ENCODE measurements around the gene C1QL1. TPM values are rescaled to one million over a fixed set of nuclear protein-coding genes. Genes with fewer than 3 reads are reported as not detected.

Gene C1QL1
- total and polyA plus RNA-seq, 2 of the 13 experiments (the other 11 are each of a cell fraction or from before 2014, with no cell fraction given) = 0.11 TPM

GRCh38 chr17:44928950-44929720, 39.0 kb downstream of the C1QL1 start:
- CTCF ChIA-PET (ENCODE audit: low intra/inter-chr PET ratio, low total read pairs) = no interaction called here
- Histone ChIP-seq H3K9me3 (ENCODE audit: low read length) (no peaks in the 10 kb centered on the region), H4K20me1 (ENCODE audit: insufficient read depth, low read length) (no peaks in the 10 kb centered on the region), H3K79me2 (ENCODE audit: insufficient read depth, low read length) (no peaks in the 10 kb centered on the region), H3K27me3 (ENCODE audit: control insufficient read depth in 1 of 2, insufficient read depth in 2 of 2, low read length in 2 of 2) (no peaks in the 10 kb centered on the region), H3K36me3 (replicated peaks in 1 of 2; ENCODE audit: control insufficient read depth in 1 of 2, insufficient read depth in 2 of 2, low read length in 2 of 2) (peaks cover 57 to 82% of the 10 kb centered on the region in 2 experiments), H3K4me2 (ENCODE audit: low read depth, low read length) (no peak overlapping the region), H2AFZ (ENCODE audit: low read length) (no peak overlapping the region), H3K27ac (ENCODE audit: extremely low read length, insufficient read depth, low read length) (no peak overlapping the region), H3K4me3 (replicated peaks in 1 of 3; ENCODE audit: insufficient read depth in 1 of 3, low read depth in 2 of 3, low read length in 3 of 3) (no peak overlapping the region), H3K9ac (ENCODE audit: insufficient read depth, low read depth, low read length) (no peak overlapping the region), H3K4me1 (ENCODE audit: insufficient read depth, low read length) (no peaks in the 10 kb centered on the region)
- TF ChIP-seq ZNF629 (CRISPR knock-in tag; conservative IDR thresholded peaks at IDR 0.05) = peak; percentile 61
- no peak for TF ChIP-seq ZNF746 (CRISPR knock-in tag; IDR thresholded peaks at IDR 0.05)
- TF ChIP-seq POLR2A (IDR thresholded peaks at IDR 0.05; ENCODE audit: insufficient read depth in 1 of 2, low read depth in 2 of 2, low read length in 2 of 2) = 0 out of 4 replicates have a peak, but pooled peaks of 1 of the 2 experiments have one; percentile 29
- no peak for ATAC-seq
- 95% methylated on average over 7 of the region's 7 CpGs for WGBS (ENCODE audit: low lambda C conversion rate)
- DNase-seq (ENCODE audit: low spot score) = no peak
- POLR2A ChIA-PET = no interaction called here
- BruUV-seq (replicated peaks) = no TSS peak
- no peak for FAIRE-seq
- in situ Hi-C loops (cut with HindIII; ENCODE audit: extremely low pct_ligation_motif_present, low pct_unique_long_range_greater_than_20kb) (loop anchor here (10.0 kb wide), 1 partner anchor 176 kb away; no protein-coding TSS in a partner anchor), intact Hi-C loops (cut with micrococcal nuclease; ENCODE audit: unreplicated experiment) (no loop called here)

GRCh38 chr17:44928136-44928535, 40.0 kb downstream of the C1QL1 start:
- H2AFZ ChIP-seq (ENCODE audit: low read length) = no peak overlapping the region
- peaks cover 1% of the 10 kb centered on the region; the same call in 1 of the 2 replicates for H3K4me1 ChIP-seq (ENCODE audit: insufficient read depth, low read length)
- ChIA-PET CTCF (ENCODE audit: low intra/inter-chr PET ratio, low total read pairs) (no interaction called here), POLR2A (no interaction called here)
- BruUV-seq (replicated peaks) = no TSS peak
- no peak overlapping the region for H3K4me2 ChIP-seq (ENCODE audit: low read depth, low read length)
- WGBS (ENCODE audit: low lambda C conversion rate) = 93% methylated on average over 15 of the region's 15 CpGs
- H3K79me2 ChIP-seq (ENCODE audit: insufficient read depth, low read length) = no peaks in the 10 kb centered on the region
- no peak for DNase-seq (ENCODE audit: low spot score)
- ATAC-seq = no peak
- H3K4me3 ChIP-seq (replicated peaks in 1 of 3; ENCODE audit: insufficient read depth in 1 of 3, low read depth in 2 of 3, low read length in 3 of 3) = no peak overlapping the region
- H3K36me3 ChIP-seq (replicated peaks in 1 of 2; ENCODE audit: control insufficient read depth in 1 of 2, insufficient read depth in 2 of 2, low read length in 2 of 2) = peaks cover 50 to 74% of the 10 kb centered on the region in 2 experiments
- no peak overlapping the region for H3K27ac ChIP-seq (ENCODE audit: extremely low read length, insufficient read depth, low read length)
- FAIRE-seq = no peak
- H3K9me3 ChIP-seq (ENCODE audit: low read length) = no peaks in the 10 kb centered on the region
- in situ Hi-C loops (cut with HindIII; ENCODE audit: extremely low pct_ligation_motif_present, low pct_unique_long_range_greater_than_20kb) = loop anchor here (10.0 kb wide), 1 partner anchor 177 kb away; no protein-coding TSS in a partner anchor
- H4K20me1 ChIP-seq (ENCODE audit: insufficient read depth, low read length) = no peaks in the 10 kb centered on the region
- no peak for TF ChIP-seq ZNF547 (CRISPR knock-in tag; IDR thresholded peaks at IDR 0.05)
- TF ChIP-seq THAP7 (CRISPR knock-in tag; IDR thresholded peaks at IDR 0.05) = no peak
- no peak for TF ChIP-seq ARHGAP35 (CRISPR knock-in tag; IDR thresholded peaks at IDR 0.05; ENCODE audit: borderline replicate concordance)
- no peak for TF ChIP-seq GPBP1L1 (CRISPR knock-in tag; IDR thresholded peaks at IDR 0.05)
- TF ChIP-seq E2F5 (CRISPR knock-in tag; conservative IDR thresholded peaks at IDR 0.05) = no peak
- intact Hi-C loops (cut with micrococcal nuclease; ENCODE audit: unreplicated experiment) = no loop called here
- H3K27me3 ChIP-seq (ENCODE audit: control insufficient read depth in 1 of 2, insufficient read depth in 2 of 2, low read length in 2 of 2) = peaks cover 0 to 2% of the 10 kb centered on the region in 2 experiments; a peak in 1 of 5 replicates
- no peak overlapping the region for H3K9ac ChIP-seq (ENCODE audit: insufficient read depth, low read depth, low read length)

All from HepG2 (cell line).